ENCODE measurements around the gene TAF13.

GRCh38 chr1:109115685-109116084 lies 39.9 kb upstream of the TAF13 start:
- no peak for TF ChIP-seq SP1 (IDR thresholded peaks at IDR 0.05)
- no peak for TF ChIP-seq FOXA1 (IDR thresholded peaks at IDR 0.05)
- TF ChIP-seq CTBP1 (IDR thresholded peaks at IDR 0.05; ENCODE audit: borderline replicate concordance): no peak
- no peak for TF ChIP-seq FOXK2 (IDR thresholded peaks at IDR 0.05)
- TF ChIP-seq ARNT (IDR thresholded peaks at IDR 0.05): no peak

All from HEK293T (cell line).